GM21367 (cell line): ENCODE results near the gene LENEP.
A peak's percentile ranks its signal among the peaks of the same experiment; 100 is the strongest.

ENCODE experiments used
- ATAC-seq: cut with Tn5 transposase; IDR thresholded peaks from one replicate; pipeline ENCODE4 v1.9.1; 2021; ENCODE audit not compliant: unreplicated experiment

Gene LENEP, protein sequence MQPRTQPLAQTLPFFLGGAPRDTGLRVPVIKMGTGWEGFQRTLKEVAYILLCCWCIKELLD

DNA sequence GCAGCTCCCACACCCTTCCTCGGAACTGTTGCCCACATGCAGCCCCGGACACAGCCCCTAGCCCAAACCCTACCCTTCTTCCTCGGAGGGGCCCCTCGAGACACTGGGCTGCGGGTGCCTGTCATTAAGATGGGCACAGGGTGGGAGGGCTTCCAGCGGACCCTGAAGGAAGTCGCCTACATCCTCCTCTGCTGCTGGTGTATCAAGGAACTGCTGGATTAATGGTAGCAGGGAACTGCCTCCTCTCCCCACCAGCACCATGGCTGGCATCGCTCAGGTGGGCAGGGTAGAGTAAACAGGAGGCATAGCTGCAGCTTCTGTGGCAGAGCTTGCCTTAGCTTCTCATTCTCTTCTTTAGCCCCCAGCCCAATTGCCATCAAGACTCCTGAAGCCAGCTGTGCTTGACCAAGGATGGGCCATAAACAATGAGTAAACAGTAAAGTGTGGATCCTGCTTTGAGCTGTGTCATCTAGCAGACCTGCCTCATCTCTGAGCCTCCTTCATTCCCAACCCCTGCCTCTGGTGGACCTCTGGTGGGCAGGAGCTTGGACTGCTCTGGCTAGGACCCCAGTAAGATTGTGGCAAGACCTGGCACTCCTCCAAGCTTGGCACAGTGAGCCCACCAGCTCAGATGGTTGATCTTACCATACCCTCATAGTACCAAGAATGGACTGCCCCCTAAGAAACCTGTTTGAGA is at the start of gene LENEP:
TSS of gene LENEP (plus strand) at position 15 of the 697 bp plus-strand sequence. CDS start at position 37, 22 bp downstream.
- ATAC-seq, result no peak

DNA sequence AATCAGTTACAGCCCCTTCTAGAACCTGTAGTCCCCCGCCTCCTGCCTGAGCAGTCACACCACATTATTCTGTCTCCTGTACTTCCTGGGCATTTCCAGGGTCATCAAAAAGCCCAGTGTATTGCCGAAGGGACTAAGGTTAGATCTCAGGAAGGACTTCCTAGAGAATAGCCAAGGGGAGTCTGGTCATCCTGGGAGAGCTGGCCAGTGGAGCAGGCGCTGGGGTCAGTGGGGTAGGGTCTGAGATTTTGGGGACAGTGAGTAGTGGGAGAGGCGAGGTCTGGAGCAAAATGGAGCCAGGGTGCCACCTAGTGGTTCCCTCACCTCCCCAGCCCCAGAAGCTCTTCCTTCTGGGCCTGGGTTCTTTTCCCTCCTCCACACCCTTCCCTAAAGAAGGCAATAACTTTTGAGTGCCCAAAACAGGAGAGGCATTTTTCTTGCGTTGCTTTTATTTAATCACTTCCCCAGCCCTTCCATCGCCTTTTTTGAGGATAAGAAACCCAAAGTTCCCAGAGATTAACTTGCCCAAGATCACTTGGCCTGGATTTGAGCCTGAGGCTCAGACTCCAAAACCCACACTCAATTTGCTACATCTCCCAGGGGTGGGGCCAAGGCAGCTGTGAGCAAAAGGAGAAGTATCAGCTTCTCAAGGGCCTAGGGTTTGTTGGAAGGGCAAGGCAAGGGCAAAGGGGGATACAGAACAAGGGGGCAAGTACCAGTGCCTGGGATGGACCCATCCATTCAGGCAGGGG is 49.6 kb upstream of the LENEP start:
- ATAC-seq, result no peak

DNA sequence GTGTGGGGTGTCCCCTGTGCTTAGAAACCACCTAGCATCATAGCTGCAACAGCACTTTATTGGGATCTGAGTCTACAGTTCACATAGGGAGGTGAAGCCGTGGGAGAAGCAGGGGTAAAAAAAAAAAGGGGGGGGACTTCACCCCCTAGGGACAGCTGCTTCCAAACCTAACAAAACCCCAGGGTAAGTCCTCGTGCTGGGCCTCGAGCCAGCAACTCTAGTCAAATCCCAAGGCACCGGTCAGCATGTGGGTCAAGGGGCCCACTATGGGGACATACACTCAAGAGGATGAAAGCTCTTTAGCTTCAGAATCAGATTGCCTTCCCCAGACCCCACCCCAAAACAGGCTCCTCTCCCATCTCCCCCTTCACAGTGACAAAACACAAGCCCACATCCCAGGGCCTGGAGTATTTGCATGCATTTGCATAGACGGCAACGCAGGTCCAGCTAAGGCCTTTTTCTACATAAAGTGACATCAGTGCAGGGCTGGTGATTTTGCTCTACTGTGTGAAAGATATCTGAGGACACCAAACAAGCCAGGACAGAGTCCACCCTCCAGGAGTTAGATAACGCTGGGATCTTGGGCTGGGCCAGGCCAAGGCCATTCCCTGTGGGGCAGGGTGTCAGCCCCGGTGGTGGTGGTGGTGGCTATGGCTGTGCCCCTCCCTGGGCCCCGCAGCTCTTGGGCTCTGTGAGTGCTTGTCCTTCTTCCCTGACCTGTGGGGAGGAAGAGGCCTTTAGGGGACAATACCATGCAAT is 48.8 kb upstream of the LENEP start:
- ATAC-seq, result no peak

DNA sequence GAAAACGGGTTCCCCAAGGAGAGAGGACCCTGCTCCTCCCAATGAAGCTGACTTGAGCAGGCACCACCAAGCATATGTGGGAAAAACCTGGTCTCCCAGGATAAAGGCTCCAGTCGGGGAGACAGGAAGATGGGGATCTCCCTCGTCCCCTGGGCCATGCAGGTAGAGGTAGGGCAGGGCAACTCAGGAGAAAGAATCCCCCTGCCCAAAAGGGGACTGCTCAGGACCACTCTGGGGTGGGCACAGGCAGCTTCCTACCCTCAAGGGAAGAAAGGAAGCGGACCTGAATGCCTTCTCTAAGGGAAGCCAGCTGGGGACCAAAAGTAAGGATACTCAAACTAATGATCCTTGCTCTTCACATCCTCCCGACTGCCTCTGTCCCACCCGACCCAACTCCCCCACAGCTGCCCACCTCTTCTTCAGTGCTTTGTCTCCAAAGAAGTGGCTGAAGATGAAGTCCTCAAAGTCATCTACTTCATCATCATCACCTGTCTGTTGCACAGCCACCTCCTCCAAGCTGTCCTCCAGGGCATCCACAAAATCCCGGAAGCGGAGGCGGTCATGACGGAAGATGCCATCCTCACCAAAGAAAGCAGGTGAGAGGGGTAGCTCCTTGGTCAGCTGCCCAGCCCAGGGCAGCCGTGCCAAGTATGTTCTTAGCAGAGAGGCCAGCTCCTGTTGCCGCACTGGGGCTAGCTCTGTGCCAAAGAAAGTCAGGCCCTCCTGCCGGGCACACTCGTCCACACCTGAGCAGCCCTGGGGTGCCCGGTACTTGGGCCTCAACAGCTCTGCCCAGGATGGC is 48.0 kb upstream of the LENEP start:
- no peak for ATAC-seq

DNA sequence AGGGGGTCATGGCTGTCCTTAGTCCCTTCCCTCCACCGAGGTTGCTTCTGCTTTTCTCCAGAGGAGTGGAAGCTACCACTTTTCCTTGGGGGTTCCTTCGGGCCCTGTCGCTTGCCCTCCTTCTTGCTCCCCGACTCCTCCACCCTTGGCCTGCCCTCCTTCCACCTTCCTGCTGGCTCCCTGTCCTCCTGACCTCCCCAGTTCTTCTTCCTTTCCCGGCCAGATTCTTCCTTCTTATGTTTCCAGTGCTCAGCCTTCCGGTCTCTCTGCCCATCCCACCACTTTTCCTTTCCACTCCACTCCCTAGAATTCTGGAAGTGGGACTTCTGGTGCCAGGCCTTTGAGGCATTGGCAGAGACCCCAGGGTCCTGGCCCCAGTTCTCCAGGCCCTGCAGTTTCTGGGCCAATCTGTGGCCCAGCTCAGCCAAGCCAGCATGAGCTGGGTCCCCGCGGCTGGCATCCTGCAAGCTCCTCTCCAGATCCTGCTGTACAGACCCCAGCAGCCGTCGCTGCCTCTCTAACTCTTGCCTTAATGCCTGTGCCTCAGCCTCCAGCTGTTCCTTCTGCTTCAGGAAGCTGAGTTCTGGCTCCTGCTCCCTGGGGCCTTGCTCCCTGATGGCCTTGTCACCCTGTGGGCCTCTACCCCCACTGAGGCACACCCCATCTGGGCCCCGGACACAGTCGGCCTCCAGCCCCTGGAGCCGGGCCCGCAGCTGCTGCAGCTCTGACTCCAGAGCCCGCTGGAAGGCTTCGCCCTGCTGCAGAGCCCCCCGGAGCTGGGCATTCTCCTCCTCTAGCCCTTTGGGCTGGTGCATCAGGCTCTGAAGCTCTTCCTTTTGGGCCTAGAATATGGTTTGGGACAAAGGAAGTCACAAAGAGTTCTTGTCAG is 47.2 kb upstream of the LENEP start:
- ATAC-seq, result no peak

DNA sequence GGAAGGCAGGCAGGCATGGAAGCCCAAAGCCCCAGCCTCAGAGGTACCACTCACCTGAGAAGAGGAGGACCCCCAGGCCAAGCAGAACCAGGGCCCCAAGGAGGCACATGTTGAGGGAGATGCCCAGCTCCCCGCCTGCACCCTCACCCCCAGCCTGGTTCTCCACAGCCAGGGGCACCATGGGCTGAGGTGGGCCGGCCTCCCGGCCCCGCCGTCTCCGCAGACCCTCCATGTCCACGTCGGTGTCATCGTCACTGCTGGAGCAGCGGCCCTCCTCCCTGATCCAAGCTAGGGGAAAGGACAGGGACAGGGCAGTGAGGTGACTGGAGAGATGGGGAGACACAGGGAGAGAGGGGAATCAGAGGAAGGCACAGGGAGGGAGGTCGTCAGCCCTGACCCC is 45.3 kb upstream of the LENEP start:
- no peak for ATAC-seq

DNA sequence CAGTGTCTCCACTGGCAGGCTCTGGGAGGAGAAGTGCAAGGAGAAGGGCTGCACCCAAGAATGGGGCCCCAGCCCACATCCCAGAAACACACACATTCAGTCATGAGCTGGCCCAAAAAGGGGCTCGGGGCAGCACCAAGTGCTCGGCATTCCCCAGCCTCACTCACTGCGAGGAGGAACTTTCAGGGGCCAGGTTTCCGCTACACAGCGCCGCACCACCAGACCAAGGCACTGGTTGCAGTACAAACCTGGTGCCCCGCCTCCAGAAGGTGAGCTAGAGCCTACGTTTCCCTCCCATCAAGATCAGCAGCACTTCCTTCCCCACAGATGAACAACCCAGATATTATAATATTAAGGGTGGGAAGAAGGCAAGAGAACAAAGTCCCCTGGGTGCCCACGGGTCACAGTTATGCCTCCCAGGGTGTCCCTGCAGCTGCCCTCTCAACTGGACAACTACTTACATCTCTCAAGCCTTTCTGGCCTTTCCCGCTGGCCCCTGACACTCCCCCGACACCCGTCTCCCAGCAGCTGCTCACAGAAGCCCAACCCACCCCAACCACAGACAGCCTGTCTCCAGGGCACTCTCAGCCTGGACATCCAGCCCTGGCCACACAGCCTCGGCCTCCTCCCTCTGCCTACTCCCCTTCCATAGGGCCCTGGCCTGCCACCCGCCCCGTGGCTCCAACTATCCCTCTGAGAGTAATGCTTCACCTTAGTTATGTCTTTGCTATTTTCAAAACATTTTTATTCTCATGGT is 41.3 kb upstream of the LENEP start:
- ATAC-seq, result no peak

DNA sequence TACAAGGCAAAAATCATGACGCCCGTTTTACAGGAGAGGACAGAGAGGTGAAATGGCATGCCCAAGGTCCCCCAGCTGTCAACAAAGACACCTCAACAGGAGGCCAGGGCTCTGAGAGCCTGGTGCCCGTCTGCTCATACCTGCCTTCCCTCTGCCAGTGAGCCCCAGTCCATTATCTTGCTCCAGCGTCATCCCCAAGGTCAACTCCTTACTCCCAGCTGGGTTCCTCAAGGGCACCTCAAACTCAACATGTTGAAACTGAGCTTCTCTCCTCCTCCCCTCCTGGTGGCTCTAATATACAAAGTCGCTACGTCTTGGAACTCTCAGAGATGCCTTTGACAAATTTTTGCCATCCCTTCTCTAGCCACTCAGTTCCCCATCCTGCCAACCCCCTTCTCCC is 40.7 kb upstream of the LENEP start:
- no peak for ATAC-seq

DNA sequence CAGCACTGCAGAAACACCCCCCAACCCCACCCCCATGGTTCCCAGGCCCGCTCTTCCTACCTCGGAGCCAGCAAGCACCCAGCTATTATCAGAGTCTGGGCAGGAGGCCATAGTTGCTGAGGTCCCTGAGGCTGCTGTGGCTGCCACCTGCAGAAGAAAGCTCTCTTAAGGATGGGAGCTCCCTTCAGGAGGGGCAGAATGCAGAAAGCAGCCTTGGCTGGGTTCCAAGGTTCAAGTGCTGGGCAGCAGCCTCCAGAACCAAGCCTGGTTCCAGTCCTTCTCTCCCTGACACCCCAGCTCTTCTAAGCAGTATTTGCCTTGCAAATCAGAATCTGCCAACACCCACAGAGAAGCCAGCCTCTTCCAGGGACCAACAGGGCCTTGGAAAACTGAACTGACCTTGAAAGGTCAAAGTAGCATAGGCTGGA is 39.8 kb upstream of the LENEP start:
- no peak for ATAC-seq

DNA sequence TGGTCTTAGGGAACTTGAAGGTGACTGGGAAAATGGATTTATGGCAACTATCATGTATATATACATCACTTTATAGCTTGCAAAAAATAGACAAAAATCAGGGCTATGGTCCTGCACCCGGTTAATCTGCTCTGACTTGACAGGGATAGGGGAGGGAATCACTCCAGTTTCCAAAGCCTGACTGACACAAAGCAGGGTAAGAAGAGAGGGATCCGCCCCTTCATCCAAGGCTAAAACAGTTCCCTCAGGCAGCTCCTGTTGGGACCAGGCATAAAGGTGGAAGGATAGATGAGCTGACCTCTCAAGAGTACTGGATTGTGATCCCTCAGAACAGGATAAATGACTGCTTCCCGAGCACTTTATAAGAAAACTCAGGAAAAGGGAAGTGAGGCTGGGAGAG is 38.8 kb upstream of the LENEP start:
- ATAC-seq, result no peak

DNA sequence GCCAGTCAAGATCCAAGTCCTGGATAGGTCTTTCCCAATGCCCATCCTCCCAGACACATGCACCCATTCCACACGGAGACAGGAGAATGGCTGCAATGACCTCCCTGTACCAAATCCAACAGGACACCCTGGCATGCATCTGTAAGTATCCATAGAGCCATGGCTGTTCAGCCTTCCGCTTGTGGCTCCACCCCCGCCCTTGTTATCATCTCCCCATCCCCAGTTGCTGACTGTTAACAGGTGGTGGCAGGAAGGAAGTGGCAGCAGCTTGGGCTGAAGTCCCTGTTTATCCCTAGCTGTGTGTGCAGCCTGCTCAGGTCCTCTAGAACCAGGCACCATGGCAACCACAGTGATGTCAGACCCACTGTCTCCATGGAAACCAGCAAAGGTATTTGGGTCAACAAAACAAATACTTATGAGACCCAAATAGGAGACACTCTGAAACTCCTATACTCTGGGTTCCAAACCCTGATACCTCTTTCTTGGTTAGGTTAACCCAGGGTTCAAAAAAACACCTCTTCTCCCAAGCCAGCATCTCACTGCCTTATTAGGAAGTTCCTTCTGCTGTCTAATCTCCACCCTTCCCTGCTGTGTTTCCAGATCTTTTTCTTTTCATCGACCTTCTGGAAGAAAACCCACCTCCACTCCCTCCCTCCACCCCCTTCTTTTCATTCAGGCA is 38.2 kb upstream of the LENEP start:
- ATAC-seq, result peak; percentile 33

DNA sequence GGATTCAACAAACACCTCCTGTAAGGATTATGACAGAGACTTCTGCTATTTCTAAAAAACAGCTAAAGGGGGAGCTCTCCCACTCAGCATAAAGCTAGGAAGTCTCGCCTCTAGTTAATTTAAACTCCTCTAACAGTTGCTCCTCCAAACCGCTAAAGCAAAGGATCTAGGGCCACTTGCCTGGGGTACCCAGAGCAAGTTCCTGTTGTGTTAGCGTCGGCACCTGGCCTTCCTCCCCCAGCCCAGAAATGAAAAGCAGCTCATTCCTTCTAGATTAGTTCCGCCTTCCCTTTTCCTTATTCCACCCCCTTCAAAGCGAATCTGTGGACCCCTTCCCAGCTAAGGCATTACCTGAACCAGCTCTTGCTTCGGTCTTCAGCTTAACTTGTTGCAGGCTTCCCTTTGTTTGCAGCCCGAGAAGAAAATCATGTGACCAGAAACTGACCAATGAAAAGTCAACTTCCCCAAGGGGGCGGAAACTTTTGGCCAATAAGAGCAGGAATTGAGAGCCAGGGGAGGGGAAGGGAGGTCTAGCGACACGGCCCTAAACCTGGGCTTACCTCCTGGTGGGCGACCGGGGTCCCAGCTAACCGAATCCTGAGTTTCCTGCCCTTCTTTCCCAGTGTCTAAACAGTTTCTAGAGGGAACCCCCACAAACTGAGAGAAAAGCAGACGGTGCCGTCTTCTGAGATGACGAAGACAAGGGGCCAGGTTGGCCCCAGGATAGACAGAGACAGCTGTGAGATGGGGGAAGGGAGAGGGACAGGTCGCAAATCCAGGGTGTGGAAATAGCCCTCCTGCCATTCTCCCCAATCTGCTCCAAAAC is 37.5 kb upstream of the LENEP start, which contains the start of gene PBXIP1:
TSS of gene PBXIP1 (minus strand) at position 382 of the 826 bp plus-strand sequence. CDS start 2,378 bp downstream, outside the sequence.
- ATAC-seq, result peak; percentile 43

DNA sequence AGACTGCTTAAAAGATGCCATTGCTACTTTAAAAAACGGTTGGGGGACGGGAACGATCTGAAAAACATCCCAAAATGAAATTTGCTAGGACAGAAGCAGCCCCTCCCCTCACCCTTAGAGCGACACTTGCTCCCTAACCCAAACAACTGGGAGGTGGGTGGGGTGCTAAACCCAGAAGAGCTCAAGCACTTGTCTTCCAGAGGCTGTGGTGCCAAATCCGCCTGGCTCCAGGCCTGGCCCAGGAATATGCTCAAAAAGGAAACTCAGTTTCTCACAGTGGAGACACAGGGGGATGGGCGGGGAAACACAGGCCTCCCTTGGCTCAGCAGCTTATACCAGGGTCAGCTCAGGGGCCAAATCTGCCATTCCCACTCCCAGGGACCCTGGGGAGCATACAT is 36.8 kb upstream of the LENEP start:
- no peak for ATAC-seq

DNA sequence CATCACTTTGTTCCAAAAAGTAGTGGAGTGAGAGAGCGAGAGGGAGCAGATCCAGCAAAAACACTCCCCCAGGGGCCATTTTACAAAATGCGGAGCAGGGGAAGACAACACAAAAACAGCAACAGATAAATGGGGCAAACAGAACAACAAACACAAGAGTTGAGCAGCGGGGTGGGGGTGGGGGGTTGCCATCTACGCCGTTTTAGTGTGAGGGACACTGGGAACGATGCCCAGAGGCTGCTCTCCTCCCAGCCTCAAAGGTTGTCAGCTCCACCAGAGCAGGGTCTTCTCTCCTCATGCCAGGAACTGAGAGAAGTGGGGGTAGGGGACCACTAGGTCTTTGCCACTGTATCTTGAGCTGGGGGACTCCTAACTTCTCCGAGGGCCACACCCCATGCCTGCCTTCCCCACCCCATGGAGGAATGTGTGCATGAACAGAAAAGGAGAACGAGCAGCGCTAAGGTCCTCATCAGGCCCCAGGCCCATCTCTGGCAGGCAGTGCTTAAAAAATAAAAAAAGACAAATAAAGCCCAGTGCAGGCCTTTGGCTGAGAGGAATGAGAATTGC is 36.2 kb upstream of the LENEP start:
- no peak for ATAC-seq

DNA sequence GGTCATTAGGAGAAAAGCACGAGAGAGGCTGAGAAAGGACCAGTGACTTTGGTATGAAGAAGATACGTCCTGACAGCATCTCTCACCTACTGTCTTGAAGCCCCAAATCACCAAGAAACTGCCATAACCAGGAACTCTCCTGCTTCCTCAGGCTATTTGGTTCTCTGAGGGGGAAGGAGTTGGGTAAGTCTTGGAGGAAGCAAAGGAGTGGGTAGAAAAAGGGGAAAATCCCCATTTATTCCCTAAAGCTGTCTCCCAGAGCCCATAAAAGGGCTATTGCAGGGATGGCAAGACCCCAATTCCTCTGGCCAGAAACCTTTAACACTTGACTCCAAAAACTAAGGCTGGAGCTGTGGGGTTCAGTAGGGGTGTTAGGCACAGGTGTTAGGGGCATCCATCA is 35.4 kb upstream of the LENEP start:
- no peak for ATAC-seq

DNA sequence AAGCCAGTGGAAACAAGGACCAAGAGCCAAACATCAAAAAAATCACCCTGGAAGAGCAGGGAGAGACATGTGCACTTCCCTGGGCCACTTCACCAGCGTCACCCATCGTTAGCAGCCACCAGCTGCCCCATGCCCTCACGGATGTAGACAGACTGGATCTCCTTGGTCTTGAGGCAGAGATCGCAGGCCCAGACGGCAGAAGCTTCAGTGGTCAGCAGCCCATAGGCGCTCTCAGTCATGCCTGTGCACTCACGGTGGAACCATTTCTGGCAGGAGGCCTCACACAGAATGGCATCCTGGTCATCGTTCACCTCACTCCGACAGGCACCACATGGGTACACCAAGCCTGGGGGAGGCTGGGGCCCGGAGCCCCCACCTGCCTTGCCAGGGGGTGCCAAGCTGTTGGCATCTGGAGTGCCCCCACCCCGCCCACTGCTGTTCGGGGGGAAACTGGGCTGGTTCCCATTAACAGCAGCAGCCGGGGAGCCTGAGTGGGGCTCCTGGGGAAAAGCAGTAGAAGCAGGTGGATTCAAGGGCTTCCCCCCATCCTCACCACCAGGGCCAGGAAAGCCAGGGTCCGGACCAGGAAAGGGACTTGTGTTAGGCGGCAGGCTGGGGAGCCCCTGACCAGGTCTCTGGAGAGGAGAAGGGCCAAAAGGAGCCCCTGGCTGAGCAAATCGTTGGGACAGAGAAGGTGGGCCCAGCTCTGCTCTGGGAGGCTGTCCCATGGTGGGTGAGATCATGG is 34.5 kb upstream of the LENEP start:
- ATAC-seq, result no peak

DNA sequence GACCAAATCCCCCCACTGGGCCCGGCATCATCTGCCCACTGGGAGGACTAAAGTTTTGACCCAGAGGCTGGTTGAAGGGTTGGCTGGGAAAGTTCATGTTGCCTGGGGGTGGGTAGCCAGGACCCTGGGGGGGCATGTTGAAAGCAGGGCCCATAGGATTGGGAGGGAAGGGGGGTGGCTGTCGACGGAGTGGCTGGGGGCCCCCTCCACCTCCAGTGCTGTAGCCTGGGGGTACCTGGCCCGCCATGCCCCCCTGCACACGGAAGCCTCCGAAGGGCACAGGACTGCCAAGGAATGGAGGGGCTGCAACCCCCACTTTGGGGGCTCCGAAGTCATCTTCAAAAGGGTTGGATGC is 34.0 kb upstream of the LENEP start:
- no peak for ATAC-seq
